GM12878 (cell line): ENCODE measurements around the gene C17orf50. TPM values are rescaled to one million over a fixed set of nuclear protein-coding genes. Genes with fewer than 3 reads are reported as not detected.

Experiments
- ATAC-seq: fragments of 200-7000 bp; cut with Tn5 transposase; 3 replicates; pipeline ENCODE4 v1.9.1; 2020; ENCODE audit warnings: mild to moderate bottlenecking, moderate library complexity
- BruUV-seq: library from RNA; stranded (reverse); fragments of 400-500 nt; replicated peaks from 2 replicates; lab custom pipeline; 2021; lab: Mats Ljungman, UMichigan
- CTCF ChIA-PET: fragments of 300-600 bp; sonication (Branson Sonifier 250); formaldehyde crosslinking; extraction: SDS; loops from one replicate; lab custom pipeline; 2021; ENCODE audit warnings: inconsistent platforms; lab: Yijun Ruan, JAX
- POLR2A ChIA-PET: fragments of 350-600 bp; formaldehyde crosslinking; extraction: SDS; loops from one replicate; lab custom pipeline; 2021; ENCODE audit warnings: inconsistent platforms; lab: Charles Lee
- RAD21 ChIA-PET: fragments of 300-600 bp; sonication (Branson Sonifier 250); formaldehyde crosslinking; loops from one replicate; lab custom pipeline; 2023; ENCODE audit warnings: antibody characterized with exemption; ENCODE audit not compliant: unreplicated experiment; lab: Charles Lee
- SMC1A ChIA-PET: fragments of 300-600 bp; sonication (Branson Sonifier 250); formaldehyde crosslinking; loops from one replicate; lab custom pipeline; 2023; ENCODE audit not compliant: unreplicated experiment, uncharacterized antibody; lab: Charles Lee
- DNase-seq: peaks from one replicate; pipeline ENCODE4 v3.0.0-alpha.2; 2011; ENCODE audit warnings: low read depth, low spot score
- FAIRE-seq: peaks from 3 replicates; lab custom pipeline; 2011; peaks lifted over from hg19 to GRCh38; lab: Jason Lieb, UNC
- H2AFZ ChIP-seq: 2 replicates; pipeline ENCODE4 v1.6.0; 2011; ENCODE audit warnings: low read depth, low read length, control low read depth; ENCODE audit not compliant: control insufficient read depth
- H3K27ac ChIP-seq: 2 replicates; pipeline ENCODE4 v1.5.1; 2011; ENCODE audit warnings: control low read depth; ENCODE audit not compliant: control insufficient read depth, insufficient read depth
- H3K27me3 ChIP-seq, 2 experiments: replicated peaks in 1 of 2; 2 replicates each; pipeline versions ENCODE4 v1.6.0 to v1.6.1; 2011; ENCODE audit warnings: low read length in 1 of 2; ENCODE audit not compliant: control insufficient read depth in 2 of 2, insufficient read depth in 2 of 2
- H3K36me3 ChIP-seq, 2 experiments: 2 replicates each; pipeline ENCODE4 v1.5.1; 2011; ENCODE audit warnings: low read length in 1 of 2; ENCODE audit not compliant: control insufficient read depth in 2 of 2, insufficient read depth in 2 of 2
- H3K4me1 ChIP-seq: 2 replicates; pipeline ENCODE4 v1.6.1; 2011; ENCODE audit warnings: mild to moderate bottlenecking, low read length, moderate library complexity, mixed read lengths; ENCODE audit not compliant: control insufficient read depth, insufficient read depth
- H3K4me2 ChIP-seq: 2 replicates; pipeline ENCODE4 v1.6.0; 2011; ENCODE audit warnings: control low read depth; ENCODE audit not compliant: control insufficient read depth, insufficient read depth
- H3K4me3 ChIP-seq: fragments of 200-600 bp; sonication (generic); 2 replicates; pipeline ENCODE4 v1.5.1; 2016
- H3K79me2 ChIP-seq: 2 replicates; pipeline ENCODE4 v1.6.0; 2011; ENCODE audit warnings: low read length; ENCODE audit not compliant: control insufficient read depth, insufficient read depth
- H3K9ac ChIP-seq: 2 replicates; pipeline ENCODE4 v1.8.0; 2011; ENCODE audit warnings: low read length, control low read depth, mixed read lengths; ENCODE audit not compliant: control insufficient read depth, insufficient read depth
- H3K9me3 ChIP-seq: replicated peaks from 3 replicates; pipeline ENCODE4 v1.5.1; 2011; ENCODE audit warnings: mild to moderate bottlenecking, low read length; ENCODE audit not compliant: control insufficient read depth, insufficient read depth
- H4K20me1 ChIP-seq: 2 replicates; pipeline ENCODE4 v1.6.0; 2011; ENCODE audit not compliant: control insufficient read depth, insufficient read depth
- ATF7 ChIP-seq: fragments of 450-650 bp; IDR thresholded peaks from 2 replicates; pipeline ENCODE4 v1.6.1; 2016; ENCODE audit warnings: low read depth, mild to moderate bottlenecking
- BCL11A ChIP-seq: IDR thresholded peaks from 2 replicates; pipeline ENCODE4 v1.6.1; 2011; ENCODE audit warnings: low read depth, low read length
- CHD1 ChIP-seq: IDR thresholded peaks from 2 replicates; pipeline ENCODE4 v1.6.1; 2012; ENCODE audit warnings: low read depth, low read length, improper control_type of control experiment
- LARP7 ChIP-seq: fragments of 450-650 bp; IDR thresholded peaks from 2 replicates; pipeline ENCODE4 v1.6.1; 2017; ENCODE audit warnings: mild to moderate bottlenecking
- MXI1 ChIP-seq: fragments of 150-350 bp; IDR thresholded peaks from 2 replicates; pipeline ENCODE4 v1.6.1; 2011; ENCODE audit warnings: low read depth, mild to moderate bottlenecking, inconsistent platforms, low read length, improper control_type of control experiment
- NBN ChIP-seq: fragments of 450-650 bp; IDR thresholded peaks from 2 replicates; pipeline ENCODE4 v1.6.1; 2016
- NFYB ChIP-seq: IDR thresholded peaks from 2 replicates; pipeline ENCODE4 v1.6.1; 2011; ENCODE audit warnings: low read depth, mild to moderate bottlenecking, low read length, improper control_type of control experiment, moderate library complexity; ENCODE audit not compliant: insufficient read depth
- PAX5 ChIP-seq: IDR thresholded peaks from 2 replicates; pipeline ENCODE4 v1.6.1; 2011; ENCODE audit warnings: low read depth, low read length, borderline replicate concordance
- POLR2A ChIP-seq: IDR thresholded peaks from 2 replicates; pipeline ENCODE4 v1.6.1; 2011; ENCODE audit warnings: low read depth, mild to moderate bottlenecking, low read length
- POLR2AphosphoS5 ChIP-seq: IDR thresholded peaks from 2 replicates; pipeline ENCODE4 v1.6.1; 2011; ENCODE audit warnings: mild to moderate bottlenecking, low read length, inconsistent platforms
- SRF ChIP-seq, 2 experiments: IDR thresholded peaks; 2 replicates each; pipeline ENCODE4 v1.6.1; 2011; ENCODE audit warnings: low read depth in 2 of 2, low read length in 2 of 2, mild to moderate bottlenecking in 1 of 2, moderate library complexity in 1 of 2
- STAT3 ChIP-seq: IDR thresholded peaks from 2 replicates; pipeline ENCODE4 v1.6.1; 2011; ENCODE audit warnings: low read depth, low read length, improper control_type of control experiment
- USF2 ChIP-seq: IDR thresholded peaks from 2 replicates; pipeline ENCODE4 v1.6.1; 2011; ENCODE audit warnings: low read depth, low read length, improper control_type of control experiment, borderline replicate concordance
- ZNF24 ChIP-seq: fragments of 450-650 bp; IDR thresholded peaks from 2 replicates; pipeline ENCODE4 v1.6.1; 2017; ENCODE audit warnings: antibody characterized with exemption, mild to moderate bottlenecking
- WGBS: methylation state at CpG from one replicate; pipeline ENCODE4 v1.1.6; 2016; ENCODE audit warnings: low lambda C conversion rate; ENCODE audit not compliant: insufficient replicate concordance, insufficient coverage; ENCODE audit errors: missing lambda C conversion rate; 5-methylcytosine and 5-hydroxymethylcytosine counted together
- in situ Hi-C: fragments of 300-500 bp; cut with MboI; formaldehyde crosslinking; loops from 9 replicates; pipeline ENCODE4 v1.14.3; 2018; ENCODE audit warnings: mixed read lengths
- intact Hi-C: fragments of 100-400 bp; cut with micrococcal nuclease; formaldehyde crosslinking; loops from one replicate; pipeline ENCODE4 v1.14.2; 2022; ENCODE audit not compliant: unreplicated experiment
- polyA plus RNA-seq, 11 experiments: library from polyadenylated mRNA; depleted of rRNA in 4 of 11; unstranded in 6 of 11; stranded (reverse) in 5 of 11; fragments of >200 nt; fragmentation: Nextera tagmentation in 4 of 11; fragmentation: Illumina TruSeq in 1 of 11; extraction: Ambion mirVana in 4 of 11; extraction: Trizol in 1 of 11; gene quantifications; 1 replicate in 1 of 11; 2 replicates in 10 of 11; pipeline versions ENCODE4 v1.2.1 to v1.2.3, GENCODE V29; 2011 to 2016; ENCODE audit warnings: inconsistent platforms in 2 of 11, missing spikeins in 2 of 11, low read depth in 1 of 11
- total RNA-seq, 4 experiments: library from RNA; depleted of rRNA in 3 of 4; stranded (reverse); fragments of >200 nt in 3 of 4; fragmentation: Illumina TruSeq in 1 of 4; extraction: Trizol in 1 of 4; gene quantifications; 2 replicates each; pipeline versions ENCODE4 v1.2.1 to v1.2.3, GENCODE V29; 2013 to 2021

Gene C17orf50
- total and polyA plus RNA-seq, 10 of the 15 experiments (the other 5 are each of a cell fraction or from before 2014, with no cell fraction given), result 0.16 TPM; not detected in 9

- H2AFZ ChIP-seq, result no peak overlapping the region
- H3K27ac ChIP-seq, result no peak overlapping the region
- H4K20me1 ChIP-seq, result no peaks in the 10 kb centered on the region; the same call in 1 of the 2 replicates
- H3K79me2 ChIP-seq, result no peaks in the 10 kb centered on the region
- no peak for TF ChIP-seq NFYB
- no peak for TF ChIP-seq MXI1
- TF ChIP-seq BCL11A, result no peak
- no peak for TF ChIP-seq LARP7
- no peak for TF ChIP-seq POLR2A
- no peak for TF ChIP-seq CHD1
- no peak for TF ChIP-seq PAX5
- no peak for TF ChIP-seq NBN
- TF ChIP-seq SRF (IDR thresholded peaks at IDR 0.05; ENCODE audit: low read depth in 2 of 2, low read length in 2 of 2), result no peak
- TF ChIP-seq ZNF24, result no peak
- no peak for TF ChIP-seq ATF7
- TF ChIP-seq POLR2AphosphoS5, result no peak
- no peak for TF ChIP-seq STAT3
- TF ChIP-seq USF2, result no peak
- ChIA-PET SMC1A (no interaction called here), POLR2A (no interaction called here), CTCF (interaction anchor here (0.7 to 2.0 kb wide), 4 partner anchors 12 to 29 kb away, joined by 3 to 9 read pairs (median 6); no protein-coding TSS in a partner anchor), RAD21 (no interaction called here)
- WGBS, result 85% methylated on average over 3 of the region's 3 CpGs
- H3K4me2 ChIP-seq, result no peak overlapping the region
- H3K9me3 ChIP-seq, result no peaks in the 10 kb centered on the region
- FAIRE-seq, result no peak
- no peak overlapping the region for H3K4me3 ChIP-seq
- H3K9ac ChIP-seq, result no peak overlapping the region
- no peak for DNase-seq
- intact Hi-C loops, result no loop called here
- peaks cover 4% of the 10 kb centered on the region for H3K4me1 ChIP-seq
- H3K27me3 ChIP-seq, result peaks cover 10 to 19% of the 10 kb centered on the region in 2 experiments
- in situ Hi-C loops, result no loop called here
- ATAC-seq, result no peak
- H3K36me3 ChIP-seq, result no peaks in the 10 kb centered on the region
- no TSS peak for BruUV-seq
These were observed 32.6 kb downstream of the C17orf50 start for GRCh38 chr17:35793257-35793656.
